ENCODE results near the gene SLTM. TPM values are rescaled to one million over a fixed set of nuclear protein-coding genes. Genes with fewer than 3 reads are reported as not detected.

Gene SLTM
- total RNA-seq, 2 experiments from 2014 or later, result 183 to 189 TPM

DNA sequence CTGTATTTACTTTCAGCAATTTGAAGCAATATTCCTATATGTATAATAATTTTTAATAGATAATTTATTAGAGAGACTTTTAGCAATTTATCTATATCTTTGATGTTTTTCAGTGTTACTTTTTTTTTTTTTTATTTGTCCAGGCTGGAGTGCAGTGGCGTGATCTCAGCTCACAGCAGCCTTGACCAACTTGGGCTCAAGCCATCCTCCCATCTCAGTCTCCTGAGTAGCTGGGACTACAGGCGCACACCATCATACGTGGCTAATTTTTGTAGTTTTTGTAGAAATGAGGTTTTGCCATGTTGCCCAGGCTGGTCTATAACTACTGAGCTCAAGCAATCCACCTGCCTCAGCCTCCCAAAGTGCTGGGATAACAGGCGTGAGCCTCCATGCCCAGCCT is 25.3 kb upstream of the SLTM start:
- no peak overlapping the region for H3K4me3 ChIP-seq (ENCODE audit: low read length)
- intact Hi-C loops (cut with DNase I, micrococcal nuclease), result loop anchor here in 1 of 2 experiments (2.0 to 5.0 kb wide), 2 partner anchors 534 to 732 kb away; no protein-coding TSS in a partner anchor
- peaks cover 7% of the 10 kb centered on the region for H3K4me1 ChIP-seq (ENCODE audit: insufficient read depth, low read length)
- no peaks in the 10 kb centered on the region for H3K9me3 ChIP-seq (ENCODE audit: control insufficient read depth in 1 of 2, insufficient read depth in 1 of 2, low read length in 2 of 2)
- H3K27ac ChIP-seq (ENCODE audit: low read depth in 1 of 2, low read length in 2 of 2), result no peak overlapping the region
- H3K4me3 Mint-ChIP-seq, result no peak overlapping the region
- ATAC-seq (ENCODE audit: poor library complexity), result no peak
- H3K36me3 Mint-ChIP-seq (ENCODE audit: low read depth), result no peaks in the 10 kb centered on the region
- no peaks in the 10 kb centered on the region for H3K27me3 Mint-ChIP-seq
- DNase-seq, result no peak
- H3K36me3 ChIP-seq (ENCODE audit: insufficient read depth, low read length), result no peaks in the 10 kb centered on the region
- H3K9me3 Mint-ChIP-seq, result no peaks in the 10 kb centered on the region
- ChIA-PET POLR2A (no interaction called here), CTCF (no interaction called here)
- H3K4me1 Mint-ChIP-seq (ENCODE audit: low read depth), result peaks cover 5% of the 10 kb centered on the region
- no peak overlapping the region for H3K27ac Mint-ChIP-seq
- TF ChIP-seq, protein P1, sequence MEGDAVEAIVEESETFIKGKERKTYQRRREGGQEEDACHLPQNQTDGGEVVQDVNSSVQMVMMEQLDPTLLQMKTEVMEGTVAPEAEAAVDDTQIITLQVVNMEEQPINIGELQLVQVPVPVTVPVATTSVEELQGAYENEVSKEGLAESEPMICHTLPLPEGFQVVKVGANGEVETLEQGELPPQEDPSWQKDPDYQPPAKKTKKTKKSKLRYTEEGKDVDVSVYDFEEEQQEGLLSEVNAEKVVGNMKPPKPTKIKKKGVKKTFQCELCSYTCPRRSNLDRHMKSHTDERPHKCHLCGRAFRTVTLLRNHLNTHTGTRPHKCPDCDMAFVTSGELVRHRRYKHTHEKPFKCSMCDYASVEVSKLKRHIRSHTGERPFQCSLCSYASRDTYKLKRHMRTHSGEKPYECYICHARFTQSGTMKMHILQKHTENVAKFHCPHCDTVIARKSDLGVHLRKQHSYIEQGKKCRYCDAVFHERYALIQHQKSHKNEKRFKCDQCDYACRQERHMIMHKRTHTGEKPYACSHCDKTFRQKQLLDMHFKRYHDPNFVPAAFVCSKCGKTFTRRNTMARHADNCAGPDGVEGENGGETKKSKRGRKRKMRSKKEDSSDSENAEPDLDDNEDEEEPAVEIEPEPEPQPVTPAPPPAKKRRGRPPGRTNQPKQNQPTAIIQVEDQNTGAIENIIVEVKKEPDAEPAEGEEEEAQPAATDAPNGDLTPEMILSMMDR (IDR thresholded peaks at IDR 0.05), result no peak
- H3K27me3 ChIP-seq (ENCODE audit: control insufficient read depth in 1 of 2, insufficient read depth in 2 of 2, low read length in 2 of 2), result no peaks in the 10 kb centered on the region

DNA sequence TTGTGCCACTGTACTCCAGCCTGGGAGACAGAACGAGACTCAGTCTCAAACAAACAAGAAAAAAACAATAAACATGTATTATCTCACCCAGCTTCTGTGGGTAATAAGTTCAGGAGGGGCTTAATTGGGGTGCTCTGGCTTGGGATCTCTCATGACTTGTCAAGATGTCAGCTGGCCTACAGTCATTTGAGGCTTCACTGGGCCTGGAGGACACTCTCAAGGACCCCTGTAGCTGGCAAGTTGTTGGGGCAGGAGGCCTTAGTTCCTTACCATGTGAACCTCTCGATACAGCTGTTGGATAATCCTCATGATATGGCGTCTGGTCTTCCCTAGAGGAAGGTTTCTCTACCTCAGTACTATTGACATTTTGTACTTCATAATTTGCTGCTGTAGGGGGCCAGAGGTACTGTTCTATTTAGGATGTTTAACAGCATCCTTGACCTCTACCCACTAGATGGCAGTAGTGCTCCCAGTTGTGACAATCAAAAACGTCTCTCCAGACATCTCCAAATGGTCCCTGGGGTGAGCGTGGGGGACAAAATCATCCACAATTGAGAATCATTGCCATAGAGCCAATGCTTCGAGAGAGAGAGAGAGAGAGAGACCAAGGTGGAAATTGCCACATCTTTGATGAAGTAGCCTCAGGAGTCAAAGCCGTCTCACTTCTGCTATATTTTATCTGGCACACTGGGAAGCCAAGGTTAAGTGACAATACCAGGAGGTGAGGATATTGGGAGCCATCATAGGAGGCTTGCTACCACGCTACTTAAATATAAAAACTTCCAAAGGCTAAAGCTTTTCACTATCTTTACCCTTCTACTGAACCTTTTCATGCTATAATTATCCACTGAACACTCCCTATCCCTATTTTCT is 23.9 kb upstream of the SLTM start:
- peaks cover 5% of the 10 kb centered on the region for H3K4me1 Mint-ChIP-seq (ENCODE audit: low read depth)
- no peak overlapping the region for H3K4me3 Mint-ChIP-seq
- peak; percentile 99 for ATAC-seq (ENCODE audit: poor library complexity)
- DNase-seq, result peak; percentile 10 to 85 (median 40)
- Histone ChIP-seq H3K36me3 (ENCODE audit: insufficient read depth, low read length) (no peaks in the 10 kb centered on the region), H3K27ac (ENCODE audit: low read depth in 1 of 2, low read length in 2 of 2) (no peak overlapping the region), H3K4me3 (ENCODE audit: low read length) (no peak overlapping the region), H3K9me3 (ENCODE audit: control insufficient read depth in 1 of 2, insufficient read depth in 1 of 2, low read length in 2 of 2) (no peaks in the 10 kb centered on the region), H3K27me3 (ENCODE audit: control insufficient read depth in 1 of 2, insufficient read depth in 2 of 2, low read length in 2 of 2) (no peaks in the 10 kb centered on the region), H3K4me1 (ENCODE audit: insufficient read depth, low read length) (peaks cover 8% of the 10 kb centered on the region)
- no peaks in the 10 kb centered on the region for H3K27me3 Mint-ChIP-seq
- ChIA-PET POLR2A (interaction anchor here (0.6 kb wide), 1 partner anchor 141 kb away, joined by 3 read pairs; no protein-coding TSS in a partner anchor), CTCF (interaction anchor here (0.7 to 1.3 kb wide), 5 partner anchors 40 to 571 kb away, joined by 3 read pairs; no protein-coding TSS in a partner anchor)
- intact Hi-C loops (cut with DNase I, micrococcal nuclease), result loop anchor here (1.0 to 5.0 kb wide), 2 partner anchors 536 to 730 kb away; no protein-coding TSS in a partner anchor
- TF ChIP-seq, protein P1 (IDR thresholded peaks at IDR 0.05), result peak; percentile 83
- H3K27ac Mint-ChIP-seq, result no peak overlapping the region
- no peaks in the 10 kb centered on the region for H3K36me3 Mint-ChIP-seq (ENCODE audit: low read depth)
- H3K9me3 Mint-ChIP-seq, result no peaks in the 10 kb centered on the region

DNA sequence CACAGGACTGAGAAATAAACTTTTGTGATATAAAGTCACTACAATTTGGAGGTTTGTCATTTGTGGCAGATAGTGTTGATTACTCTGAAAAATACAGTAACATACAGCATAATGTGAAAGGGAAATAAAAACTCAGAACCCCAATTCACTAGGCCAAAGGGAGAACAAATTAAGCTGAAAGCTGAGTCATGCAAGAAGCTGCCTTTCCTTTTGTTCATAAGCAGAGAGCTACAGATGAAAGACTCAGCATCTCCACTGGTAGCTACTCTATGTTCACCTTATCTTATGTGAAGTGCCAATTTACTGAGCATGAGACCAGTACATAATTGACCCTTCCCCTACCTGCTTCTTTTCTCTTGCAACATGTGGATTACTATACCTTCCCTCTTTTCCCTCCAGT is 19.3 kb upstream of the SLTM start:
- H3K36me3 ChIP-seq (ENCODE audit: insufficient read depth, low read length), result no peaks in the 10 kb centered on the region
- Mint-ChIP-seq H3K4me3 (no peak overlapping the region), H3K9me3 (no peaks in the 10 kb centered on the region), H3K4me1 (ENCODE audit: low read depth) (peaks cover 5% of the 10 kb centered on the region), H3K27ac (no peak overlapping the region), H3K36me3 (ENCODE audit: low read depth) (no peaks in the 10 kb centered on the region), H3K27me3 (no peaks in the 10 kb centered on the region)
- no peaks in the 10 kb centered on the region for H3K9me3 ChIP-seq (ENCODE audit: control insufficient read depth in 1 of 2, insufficient read depth in 1 of 2, low read length in 2 of 2)
- DNase-seq, result no peak
- TF ChIP-seq, protein P1 (IDR thresholded peaks at IDR 0.05), result no peak
- H3K27me3 ChIP-seq (ENCODE audit: control insufficient read depth in 1 of 2, insufficient read depth in 2 of 2, low read length in 2 of 2), result no peaks in the 10 kb centered on the region
- intact Hi-C loops (cut with DNase I, micrococcal nuclease), result no loop called here
- ChIA-PET POLR2A (no interaction called here), CTCF (no interaction called here)
- H3K27ac ChIP-seq (ENCODE audit: low read depth in 1 of 2, low read length in 2 of 2), result no peak overlapping the region
- H3K4me1 ChIP-seq (ENCODE audit: insufficient read depth, low read length), result peaks cover 10% of the 10 kb centered on the region
- no peak overlapping the region for H3K4me3 ChIP-seq (ENCODE audit: low read length)
- ATAC-seq (ENCODE audit: poor library complexity), result no peak

Measured in CD4-positive, alpha-beta T cell (primary cell).